IPS DF 19.7 (cell line): ENCODE data around the gene ZNF628.

ENCODE experiments used
- DNase-seq: peaks from one replicate; pipeline ENCODE4 v3.0.0-alpha.2; 2013; ENCODE audit warnings: low read depth, low spot score

ZNF628 gene

GRCh38 chr19:55529636-55530234 lies 53.3 kb downstream of the ZNF628 start:
- no peak for DNase-seq

- DNase-seq, result no peak
Measured at GRCh38 chr19:55530996-55531395, 54.6 kb downstream of the ZNF628 start.
